Activated naive CD8-positive, alpha-beta T cell treated with anti-CD3 and anti-CD28 coated beads, Interleukin-2, amount 10 ng/mL, durations not matched to agents 7 days and 5 days (primary cell): ENCODE results near the gene JADE2. TPM values are rescaled to one million over a fixed set of nuclear protein-coding genes. Genes with fewer than 3 reads are reported as not detected.
A peak's percentile ranks its signal among the peaks of the same experiment; 100 is the strongest.

Experiments used
- ATAC-seq: fragments of 150-1000 bp; cut with Tn5 transposase; one replicate; pipeline ENCODE4 v1.10.0; 2021; ENCODE audit warnings: low read depth, moderate library complexity
- POLR2A ChIA-PET: fragments of 350-600 bp; sonication (Branson Sonifier 250); formaldehyde crosslinking; loops from one replicate; lab custom pipeline; 2021; ENCODE audit warnings: antibody characterized with exemption; lab: Charles Lee
- DNase-seq: peaks from one replicate; pipeline ENCODE4 v3.0.0; 2021
- H3K27ac Mint-ChIP-seq: one replicate; pipeline ENCODE4 v1.8.0; 2022; ENCODE audit warnings: mild to moderate bottlenecking, mixed read lengths
- H3K27me3 Mint-ChIP-seq: one replicate; pipeline ENCODE4 v1.8.0; 2022; ENCODE audit warnings: mild to moderate bottlenecking, moderate library complexity, mixed read lengths
- H3K36me3 Mint-ChIP-seq: one replicate; pipeline ENCODE4 v1.8.0; 2021; ENCODE audit warnings: mild to moderate bottlenecking, mixed read lengths
- H3K4me1 Mint-ChIP-seq: one replicate; pipeline ENCODE4 v1.8.0; 2021; ENCODE audit warnings: mixed read lengths
- H3K4me3 Mint-ChIP-seq: one replicate; pipeline ENCODE4 v1.8.0; 2022; ENCODE audit warnings: mild to moderate bottlenecking, moderate library complexity, mixed read lengths
- H3K9me3 Mint-ChIP-seq: one replicate; pipeline ENCODE4 v1.8.0; 2021; ENCODE audit warnings: mixed read lengths
- total RNA-seq, 2 experiments: library from RNA; stranded (reverse); gene quantifications; one replicate each; pipeline ENCODE4 v1.2.3, GENCODE V29; 2021

Gene JADE2
- total RNA-seq, 2 experiments from 2014 or later: 142 to 161 TPM

DNA sequence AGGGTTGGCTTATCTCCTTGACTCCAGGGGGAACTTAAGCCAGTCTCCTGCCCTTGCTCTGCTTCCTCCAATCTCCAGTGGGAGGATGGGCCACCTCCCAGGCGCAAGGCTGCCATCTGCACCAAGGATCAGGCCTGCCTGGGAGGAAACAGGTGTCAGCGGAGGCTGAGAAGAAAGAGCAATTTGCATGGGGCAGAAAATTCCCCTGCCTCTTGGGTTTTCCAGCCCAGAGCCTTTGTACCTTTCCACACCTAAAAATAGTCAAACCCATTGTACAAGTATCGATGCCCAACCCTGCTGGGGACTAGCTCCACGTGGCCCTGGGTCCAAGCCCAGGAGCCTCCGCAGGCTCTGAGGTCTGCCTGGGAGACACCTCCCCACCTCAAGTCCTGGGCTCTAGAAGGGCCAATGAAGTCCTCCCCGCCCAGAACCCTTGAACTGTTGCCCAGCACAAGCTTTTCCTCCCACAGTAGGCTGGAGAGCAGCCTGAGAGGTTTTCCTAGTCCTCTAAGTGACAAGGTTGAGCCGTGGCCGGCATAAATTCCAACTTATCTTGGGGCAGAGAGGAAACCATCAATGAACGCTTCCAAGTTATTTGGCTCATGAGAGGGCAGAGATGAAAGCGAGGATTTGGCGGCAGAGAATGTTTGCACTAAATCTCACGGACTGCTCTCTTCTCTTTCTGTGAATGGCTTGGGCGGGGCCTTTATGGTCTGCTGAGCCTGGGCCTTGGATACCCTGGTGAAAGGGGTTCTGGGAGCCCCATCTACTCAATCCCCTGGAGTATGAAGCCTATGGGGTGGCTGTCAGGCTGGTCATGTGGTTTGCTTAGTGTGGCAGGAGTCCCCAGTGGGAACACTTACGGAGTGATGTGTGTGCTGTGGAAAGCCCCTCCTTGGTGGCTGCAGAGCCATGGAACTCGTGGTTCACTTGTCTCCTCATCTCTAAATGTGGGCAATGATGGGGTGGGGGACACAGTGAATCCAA lies 15.6 kb downstream of the JADE2 start:
- no peak for ATAC-seq
- Mint-ChIP-seq H3K9me3 (no peaks in the 10 kb centered on the region), H3K4me1 (peaks cover 47% of the 10 kb centered on the region), H3K27ac (peak overlapping the region; percentile 48), H3K4me3 (no peak overlapping the region), H3K27me3 (no peaks in the 10 kb centered on the region), H3K36me3 (peaks cover 20% of the 10 kb centered on the region)
- POLR2A ChIA-PET: interaction anchor here (0.7 to 2.1 kb wide), 5 partner anchors 10 to 315 kb away, joined by 3 to 12 read pairs (median 3); partner anchors contain the start of gene PPP2CA
- no peak for DNase-seq

GRCh38 chr5:134541736-134542376 lies 16.4 kb downstream of the JADE2 start:
- peaks cover 20% of the 10 kb centered on the region for H3K36me3 Mint-ChIP-seq
- no peaks in the 10 kb centered on the region for H3K27me3 Mint-ChIP-seq
- POLR2A ChIA-PET: interaction anchor here (0.8 to 2.1 kb wide), 4 partner anchors 11 to 130 kb away, joined by 3 to 12 read pairs (median 4); partner anchors contain the start of gene CDKN2AIPNL
- H3K27ac Mint-ChIP-seq: no peak overlapping the region
- no peaks in the 10 kb centered on the region for H3K9me3 Mint-ChIP-seq
- DNase-seq: peak; percentile 46
- peaks cover 40% of the 10 kb centered on the region for H3K4me1 Mint-ChIP-seq
- H3K4me3 Mint-ChIP-seq: no peak overlapping the region
- no peak for ATAC-seq

DNA sequence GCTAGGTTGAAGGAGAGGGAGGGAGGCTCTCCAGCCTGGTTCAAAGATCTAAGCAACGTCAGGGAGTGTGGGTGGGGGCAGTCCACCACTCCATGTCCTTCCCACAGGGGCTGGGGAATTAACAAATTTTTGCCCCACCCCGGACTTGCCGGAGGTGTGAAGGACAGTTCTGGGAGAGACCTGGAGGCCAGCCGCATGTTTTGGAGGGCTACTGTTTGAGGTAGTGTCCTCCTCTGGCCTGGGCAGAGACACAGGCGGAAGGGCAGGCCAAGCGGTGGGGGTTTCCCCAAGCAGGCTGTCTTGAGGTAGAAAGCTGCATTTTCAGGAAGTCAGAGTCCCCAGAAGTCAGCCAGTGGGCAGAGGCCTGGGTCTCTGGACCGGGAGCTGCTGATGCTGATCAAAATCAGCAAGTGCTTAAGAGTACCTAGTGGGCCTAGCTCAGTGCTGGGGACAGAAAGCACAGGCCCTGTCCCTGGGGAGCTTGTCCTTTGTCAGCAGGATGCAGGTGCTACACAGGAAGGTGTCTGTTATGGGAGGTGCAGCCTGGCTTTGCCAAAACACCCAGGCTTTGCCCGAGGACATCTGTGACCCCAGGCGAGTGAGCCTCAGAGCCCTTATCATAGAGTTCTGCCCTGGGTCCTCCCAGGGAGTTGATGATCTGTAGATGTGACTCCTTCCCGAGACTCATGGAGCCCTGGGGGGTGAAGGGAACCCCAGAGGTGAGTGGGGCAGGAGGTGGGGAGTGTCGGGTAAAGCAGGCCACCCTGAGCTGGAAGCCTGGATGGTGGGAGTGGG lies 18.5 kb downstream of the JADE2 start:
- no peaks in the 10 kb centered on the region for H3K9me3 Mint-ChIP-seq
- peaks cover 28% of the 10 kb centered on the region for H3K4me1 Mint-ChIP-seq
- POLR2A ChIA-PET: interaction anchor here (1.1 to 3.2 kb wide), 6 partner anchors 9 to 317 kb away, joined by 3 to 14 read pairs (median 8); partner anchors contain the start of genes JADE2 and UBE2B
- H3K36me3 Mint-ChIP-seq: peaks cover 19% of the 10 kb centered on the region
- peak overlapping the region; percentile 94 for H3K27ac Mint-ChIP-seq
- H3K4me3 Mint-ChIP-seq: peak overlapping the region; percentile 77
- H3K27me3 Mint-ChIP-seq: no peaks in the 10 kb centered on the region
- ATAC-seq (peak; percentile 63), DNase-seq (peak; percentile 55)

DNA sequence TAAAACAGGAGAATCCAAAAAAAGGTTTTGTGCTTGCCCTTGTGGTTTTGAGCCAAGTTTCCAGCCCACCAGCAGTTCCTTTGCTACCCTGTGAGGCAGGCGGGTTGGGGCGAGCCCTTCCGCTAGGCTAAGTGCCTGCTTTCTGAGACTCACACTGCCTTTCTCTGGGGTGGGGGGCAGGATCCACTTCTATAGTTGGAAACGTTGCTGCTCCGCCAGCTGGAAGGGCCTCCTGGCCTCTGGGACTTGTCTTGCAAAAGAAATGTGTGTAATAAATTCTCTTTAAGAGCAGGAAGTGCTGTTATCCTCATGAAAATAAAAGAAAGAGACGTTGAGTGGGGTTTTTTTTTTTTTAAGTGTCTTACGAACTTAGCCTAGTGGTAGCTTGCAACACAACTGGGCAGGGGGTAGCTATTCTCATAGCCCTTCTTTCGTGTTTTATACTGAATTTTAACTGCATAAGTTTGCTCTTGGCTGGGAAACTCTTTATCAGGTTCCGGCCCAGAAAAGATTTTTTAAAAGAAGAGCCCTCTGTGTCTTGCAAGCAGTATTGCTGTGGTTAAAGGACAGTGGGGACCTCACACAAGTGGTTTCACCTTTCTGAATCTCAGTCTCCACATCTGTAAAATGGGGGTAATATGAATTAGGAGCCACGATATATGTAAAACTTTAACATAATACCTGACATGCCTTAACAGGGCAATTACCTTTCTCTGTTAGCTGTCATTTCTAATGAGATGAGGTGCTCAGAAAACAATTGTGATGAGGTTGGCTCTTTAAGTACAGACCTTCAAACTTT lies 19.8 kb downstream of the JADE2 start:
- peak; percentile 51 for DNase-seq
- Mint-ChIP-seq H3K27me3 (no peaks in the 10 kb centered on the region), H3K36me3 (peaks cover 17% of the 10 kb centered on the region), H3K4me1 (peaks cover 29% of the 10 kb centered on the region), H3K4me3 (peak overlapping the region; percentile 77), H3K27ac (peak overlapping the region; percentile 94), H3K9me3 (no peaks in the 10 kb centered on the region)
- POLR2A ChIA-PET: interaction anchor here (0.5 to 3.2 kb wide), 8 partner anchors 9 to 319 kb away, joined by 3 to 14 read pairs (median 6); partner anchors contain the start of genes JADE2 and UBE2B
- peak; percentile 64 for ATAC-seq

DNA sequence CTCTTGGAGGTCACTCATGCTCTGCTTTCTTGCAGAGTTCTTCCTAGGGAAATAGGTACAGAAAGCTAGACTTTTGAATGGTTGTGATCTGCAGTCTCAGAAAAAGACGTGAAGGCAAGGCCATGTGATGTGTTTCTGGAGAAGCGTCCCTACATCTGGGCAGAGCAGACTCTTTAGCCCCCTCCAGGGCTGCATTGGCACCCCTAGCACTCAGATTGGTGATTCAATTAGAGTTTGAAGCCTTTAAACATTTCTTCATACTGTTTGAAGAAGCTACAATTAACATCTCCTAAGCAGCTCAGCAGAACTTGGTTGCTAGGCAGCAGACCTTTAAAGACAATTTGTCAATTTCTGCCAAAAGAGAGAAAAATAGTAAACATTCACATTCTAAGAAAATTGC lies 21.6 kb downstream of the JADE2 start:
- H3K9me3 Mint-ChIP-seq: no peaks in the 10 kb centered on the region
- DNase-seq: no peak
- H3K36me3 Mint-ChIP-seq: peaks cover 16% of the 10 kb centered on the region
- H3K4me3 Mint-ChIP-seq: no peak overlapping the region
- peaks cover 34% of the 10 kb centered on the region for H3K4me1 Mint-ChIP-seq
- no peak overlapping the region for H3K27ac Mint-ChIP-seq
- POLR2A ChIA-PET: interaction anchor here (1.3 kb wide), 1 partner anchor 136 kb away, joined by 3 read pairs; the partner anchor contains the start of gene CDKN2AIPNL
- H3K27me3 Mint-ChIP-seq: no peaks in the 10 kb centered on the region
- no peak for ATAC-seq

DNA sequence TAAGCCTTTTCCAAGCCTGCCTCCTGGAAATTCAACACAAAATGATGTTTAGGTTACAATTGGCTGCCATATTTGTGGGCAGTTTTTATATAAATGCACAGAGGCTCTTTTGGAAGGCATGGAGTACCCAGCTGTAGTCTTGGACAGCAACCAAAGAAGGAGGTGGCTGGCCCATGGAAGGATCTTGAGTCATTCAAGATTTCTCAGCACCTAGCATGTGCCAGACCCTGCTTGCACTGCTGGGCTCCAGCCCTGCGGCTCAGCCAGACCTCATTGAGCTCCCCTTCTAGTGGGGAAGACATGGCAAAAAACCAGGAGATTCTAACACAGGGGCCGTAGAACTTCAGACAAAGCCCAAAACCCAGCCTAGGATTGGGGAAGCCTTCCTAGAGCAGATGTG lies 22.1 kb downstream of the JADE2 start:
- DNase-seq: no peak
- no peaks in the 10 kb centered on the region for H3K27me3 Mint-ChIP-seq
- H3K36me3 Mint-ChIP-seq: peaks cover 16% of the 10 kb centered on the region
- no peaks in the 10 kb centered on the region for H3K9me3 Mint-ChIP-seq
- ATAC-seq: no peak
- POLR2A ChIA-PET: interaction anchor here (1.3 kb wide), 1 partner anchor 136 kb away, joined by 3 read pairs; the partner anchor contains the start of gene CDKN2AIPNL
- H3K4me1 Mint-ChIP-seq: peaks cover 34% of the 10 kb centered on the region
- H3K4me3 Mint-ChIP-seq: no peak overlapping the region
- no peak overlapping the region for H3K27ac Mint-ChIP-seq

- Mint-ChIP-seq H3K9me3 (no peaks in the 10 kb centered on the region), H3K4me3 (no peak overlapping the region), H3K27me3 (no peaks in the 10 kb centered on the region), H3K27ac (no peak overlapping the region), H3K4me1 (peaks cover 34% of the 10 kb centered on the region), H3K36me3 (peaks cover 21% of the 10 kb centered on the region)
- DNase-seq (no peak), ATAC-seq (no peak)
- POLR2A ChIA-PET: interaction anchor here (0.6 kb wide), 1 partner anchor 17 kb away, joined by 3 read pairs; no protein-coding TSS in a partner anchor
These were observed 22.7 kb downstream of the JADE2 start for GRCh38 chr5:134547999-134548658.

DNA sequence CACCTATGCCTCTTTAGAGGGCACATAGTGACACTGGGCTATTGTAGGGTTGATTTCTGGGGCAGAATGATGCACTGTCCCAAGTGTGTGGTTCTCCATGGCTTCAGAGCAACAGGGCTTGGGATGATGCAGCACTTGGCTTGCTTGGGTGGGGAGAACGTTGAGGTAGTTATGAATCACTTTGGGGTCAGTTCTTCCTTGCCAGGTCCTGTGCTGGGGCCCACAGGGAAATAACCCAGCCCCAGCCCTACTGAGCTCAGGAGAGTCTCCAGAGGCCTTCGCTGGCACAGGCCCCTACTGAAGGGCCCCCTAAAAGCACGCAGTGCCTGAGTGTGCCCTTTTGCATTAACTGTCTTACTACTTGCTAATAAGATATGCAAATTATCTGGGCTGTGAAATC lies 24.2 kb downstream of the JADE2 start:
- ATAC-seq (no peak), DNase-seq (no peak)
- H3K4me3 Mint-ChIP-seq: no peak overlapping the region
- no peaks in the 10 kb centered on the region for H3K9me3 Mint-ChIP-seq
- H3K27me3 Mint-ChIP-seq: no peaks in the 10 kb centered on the region
- H3K4me1 Mint-ChIP-seq: peaks cover 23% of the 10 kb centered on the region
- POLR2A ChIA-PET: no interaction called here
- peak overlapping the region; percentile 38 for H3K27ac Mint-ChIP-seq
- H3K36me3 Mint-ChIP-seq: peaks cover 22% of the 10 kb centered on the region

DNA sequence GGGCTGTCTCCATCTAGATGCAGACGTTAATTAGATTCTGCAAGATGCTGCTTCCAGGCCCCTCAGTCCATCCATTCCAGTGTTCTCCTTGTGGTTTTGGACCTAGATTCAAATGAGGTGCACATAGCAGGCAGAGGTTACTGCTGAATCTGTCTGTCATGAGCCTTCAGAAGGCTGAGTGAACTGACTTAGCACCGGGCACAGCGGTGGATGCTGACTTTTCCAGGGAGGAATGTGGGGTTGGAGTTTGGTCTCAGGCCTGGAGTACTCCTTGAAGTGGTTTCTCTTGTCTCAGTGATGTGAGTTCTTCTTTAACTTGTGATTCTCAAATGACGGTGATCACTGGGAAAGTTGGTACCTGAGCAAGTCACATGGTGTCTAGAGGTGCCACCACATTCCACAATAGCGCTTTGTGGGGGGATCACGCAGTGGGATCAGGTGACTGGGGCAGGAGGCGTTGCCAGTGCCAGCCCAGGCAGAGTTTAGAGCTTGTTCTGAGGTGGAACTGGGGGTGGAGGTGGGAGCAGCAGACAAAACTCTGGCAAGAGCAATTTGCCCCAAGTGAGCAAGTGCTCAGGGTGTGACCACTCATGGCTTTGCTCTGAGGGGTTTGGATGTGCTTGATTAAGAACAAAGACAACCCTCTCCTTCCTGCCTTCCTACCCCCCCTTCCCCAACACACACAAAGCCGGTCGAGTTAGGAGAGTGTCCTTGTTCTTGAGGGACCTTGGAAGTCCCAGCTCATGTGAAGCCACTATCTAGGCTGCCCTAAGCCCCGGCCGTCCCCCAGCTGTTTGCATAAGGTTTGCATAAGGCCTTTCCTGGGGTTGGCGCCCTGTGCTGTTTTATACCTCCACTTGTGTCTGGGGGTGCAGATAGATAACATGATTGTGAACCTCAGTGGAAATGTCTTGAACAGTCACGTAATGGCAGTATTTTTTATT lies 25.1 kb downstream of the JADE2 start:
- DNase-seq (no peak), ATAC-seq (no peak)
- H3K27ac Mint-ChIP-seq: no peak overlapping the region
- H3K9me3 Mint-ChIP-seq: no peaks in the 10 kb centered on the region
- H3K27me3 Mint-ChIP-seq: no peaks in the 10 kb centered on the region
- H3K36me3 Mint-ChIP-seq: peaks cover 21% of the 10 kb centered on the region
- POLR2A ChIA-PET: no interaction called here
- H3K4me3 Mint-ChIP-seq: no peak overlapping the region
- H3K4me1 Mint-ChIP-seq: peaks cover 21% of the 10 kb centered on the region

DNA sequence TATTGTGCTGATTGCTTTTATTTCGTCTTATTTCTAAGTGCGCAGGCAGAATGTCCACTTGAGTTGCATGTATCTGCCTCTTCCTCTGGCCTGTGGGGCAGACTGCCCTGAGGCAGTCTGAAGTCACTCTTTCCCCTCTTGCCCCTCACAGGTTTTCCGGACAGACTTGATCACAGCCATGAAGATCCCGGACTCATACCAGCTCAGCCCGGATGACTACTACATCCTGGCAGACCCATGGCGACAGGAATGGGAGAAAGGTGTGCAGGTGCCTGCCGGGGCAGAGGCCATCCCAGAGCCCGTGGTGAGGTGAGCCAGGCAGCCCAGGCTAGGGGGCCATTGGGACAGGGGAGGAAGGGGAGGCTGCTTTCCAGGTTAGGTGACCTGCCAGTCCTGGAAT lies 26.4 kb downstream of the JADE2 start:
- Mint-ChIP-seq H3K36me3 (peaks cover 28% of the 10 kb centered on the region), H3K27ac (no peak overlapping the region), H3K9me3 (no peaks in the 10 kb centered on the region), H3K4me1 (peaks cover 31% of the 10 kb centered on the region), H3K27me3 (no peaks in the 10 kb centered on the region), H3K4me3 (no peak overlapping the region)
- POLR2A ChIA-PET: no interaction called here
- ATAC-seq (no peak), DNase-seq (no peak)

DNA sequence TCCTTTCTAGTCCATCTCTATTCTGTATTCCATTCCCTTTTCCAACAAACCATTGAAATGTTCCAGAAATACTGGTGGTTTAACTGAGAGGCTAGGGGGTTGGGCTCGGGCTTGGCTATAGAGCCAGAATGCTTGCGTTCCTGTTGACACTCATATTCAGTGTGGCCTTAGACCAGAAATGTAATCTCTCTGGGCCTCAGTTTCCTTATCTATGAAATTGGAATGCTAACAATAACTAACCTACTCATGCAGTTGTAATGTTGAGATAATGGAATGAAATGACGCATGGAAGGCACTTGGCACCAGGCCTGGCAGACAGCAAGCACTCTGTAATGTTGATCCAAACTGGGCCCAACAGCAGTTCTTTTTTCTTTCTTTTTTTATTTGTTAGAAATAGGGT lies 26.8 kb downstream of the JADE2 start:
- DNase-seq: no peak
- H3K4me3 Mint-ChIP-seq: no peak overlapping the region
- peaks cover 29% of the 10 kb centered on the region for H3K36me3 Mint-ChIP-seq
- no peaks in the 10 kb centered on the region for H3K27me3 Mint-ChIP-seq
- POLR2A ChIA-PET: no interaction called here
- no peak for ATAC-seq
- no peaks in the 10 kb centered on the region for H3K9me3 Mint-ChIP-seq
- no peak overlapping the region for H3K27ac Mint-ChIP-seq
- H3K4me1 Mint-ChIP-seq: peaks cover 31% of the 10 kb centered on the region
